ENCODE data around the gene CLCN1.

CLCN1 gene

GRCh38 chr7:143334244-143334643 is 18.3 kb downstream of the CLCN1 start:
- DNase-seq (ENCODE audit: low spot score) = no peak

GRCh38 chr7:143337216-143337615 is 21.3 kb downstream of the CLCN1 start:
- no peak for DNase-seq (ENCODE audit: low spot score)

GRCh38 chr7:143341842-143342241 is 25.9 kb downstream of the CLCN1 start:
- DNase-seq (ENCODE audit: low spot score) = no peak

GRCh38 chr7:143343596-143343995 is 27.7 kb downstream of the CLCN1 start:
- DNase-seq (ENCODE audit: low spot score) = no peak

- peak; percentile 61 for DNase-seq (ENCODE audit: low spot score)
These were observed 29.6 kb downstream of the CLCN1 start for GRCh38 chr7:143345428-143345900.

- DNase-seq (ENCODE audit: low spot score) = no peak
These were observed 30.1 kb downstream of the CLCN1 start for GRCh38 chr7:143346018-143346417.

- no peak for DNase-seq (ENCODE audit: low spot score)
These were observed 32.0 kb downstream of the CLCN1 start for GRCh38 chr7:143347950-143348349.

GRCh38 chr7:143351060-143351459 is 35.1 kb downstream of the CLCN1 start:
- DNase-seq (ENCODE audit: low spot score) = no peak

GRCh38 chr7:143351574-143351973 is 35.7 kb downstream of the CLCN1 start:
- no peak for DNase-seq (ENCODE audit: low spot score)

- no peak for DNase-seq (ENCODE audit: low spot score)
These were observed 36.7 kb downstream of the CLCN1 start for GRCh38 chr7:143352531-143353002.

- DNase-seq (ENCODE audit: low spot score) = no peak
These were observed 38.5 kb downstream of the CLCN1 start for GRCh38 chr7:143354376-143354775.

GRCh38 chr7:143354965-143355364 is 39.1 kb downstream of the CLCN1 start:
- DNase-seq (ENCODE audit: low spot score) = no peak

GRCh38 chr7:143355450-143356385 is 39.8 kb downstream of the CLCN1 start:
- DNase-seq (ENCODE audit: low spot score) = no peak

- DNase-seq (ENCODE audit: low spot score) = no peak
These were observed 40.6 kb downstream of the CLCN1 start for GRCh38 chr7:143356414-143357050.

GRCh38 chr7:143358626-143359025 is 42.7 kb downstream of the CLCN1 start:
- DNase-seq (ENCODE audit: low spot score) = no peak

- no peak for DNase-seq (ENCODE audit: low spot score)
These were observed 44.0 kb downstream of the CLCN1 start for GRCh38 chr7:143359771-143360353.

- DNase-seq (ENCODE audit: low spot score) = no peak
These were observed 45.1 kb downstream of the CLCN1 start for GRCh38 chr7:143360788-143361551.

GRCh38 chr7:143361552-143362130 is 45.7 kb downstream of the CLCN1 start:
- peak; percentile 45 for DNase-seq (ENCODE audit: low spot score)

GRCh38 chr7:143362131-143363015 is 46.5 kb downstream of the CLCN1 start, which contains the start of gene FAM131B:
FAM131B (minus strand) TSS chr7:143362713; CDS start chr7:143362603, 110 bp downstream.
- peak; percentile 70 for DNase-seq (ENCODE audit: low spot score)

Measured in AG20443 (cell line).